Fibroblast of skin of right quadriceps (primary cell): ENCODE measurements around the gene EFCAB8.
"Not testable (repeated sequence)": the region's sequence is repeated elsewhere in the genome, so short reads cannot be mapped to it uniquely, and the experiment has no call there.

ENCODE experiments used
- DNase-seq: peaks from one replicate; pipeline ENCODE4 v3.0.0-alpha.2; 2013

EFCAB8 gene

GRCh38 chr20:32842688-32843524, 15.8 kb upstream of the EFCAB8 start:
- DNase-seq = no peak

GRCh38 chr20:32845786-32846185, 12.9 kb upstream of the EFCAB8 start:
- DNase-seq = no peak

GRCh38 chr20:32846852-32847251, 11.9 kb upstream of the EFCAB8 start:
- DNase-seq = no peak

GRCh38 chr20:32847964-32848363, 10.8 kb upstream of the EFCAB8 start:
- DNase-seq = no peak

DNA sequence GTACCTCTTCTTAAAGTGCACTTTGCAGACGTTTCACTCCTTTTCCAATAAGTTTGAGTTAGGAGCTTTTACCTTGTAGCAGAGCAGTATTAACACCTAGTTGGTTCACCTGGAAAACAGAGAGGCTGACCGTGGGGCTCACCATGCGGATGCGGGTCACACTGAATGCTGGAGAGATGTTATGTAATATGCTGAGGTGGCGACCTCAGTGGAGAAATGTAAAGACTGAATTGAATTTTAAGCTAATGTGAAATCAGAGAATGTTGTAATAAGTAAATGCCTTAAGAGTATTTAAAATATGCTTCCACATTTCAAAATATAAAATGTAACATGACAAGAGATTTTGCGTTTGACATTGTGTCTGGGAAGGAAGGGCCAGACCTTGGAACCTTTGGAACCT, 9.9 kb upstream of the EFCAB8 start:
- DNase-seq = no peak

DNA sequence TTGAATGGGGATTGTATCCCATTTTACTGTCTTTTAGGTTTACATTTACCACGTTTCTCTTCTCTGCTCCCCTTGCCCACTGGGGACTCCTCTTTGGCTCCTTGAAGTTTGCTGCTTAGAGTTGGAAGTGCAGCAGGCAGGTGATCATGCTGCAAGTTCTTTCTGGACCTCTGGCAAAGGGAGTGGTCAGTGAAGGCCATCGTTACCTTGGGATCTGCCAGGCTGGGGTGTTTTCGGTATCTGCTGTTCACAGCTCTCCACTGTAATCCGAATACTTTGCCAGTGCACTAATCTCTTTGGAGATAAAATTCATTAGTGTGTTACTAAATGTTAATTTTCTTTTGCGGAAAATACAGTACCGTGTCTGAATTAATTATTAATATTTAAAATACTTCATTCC, 9.1 kb upstream of the EFCAB8 start:
- no peak for DNase-seq

- DNase-seq = no peak
Observed at GRCh38 chr20:32855387-32855786, 3.3 kb upstream of the EFCAB8 start.

- no peak for DNase-seq
Observed at GRCh38 chr20:32858189-32858588, 534 bp upstream of the EFCAB8 start.

DNA sequence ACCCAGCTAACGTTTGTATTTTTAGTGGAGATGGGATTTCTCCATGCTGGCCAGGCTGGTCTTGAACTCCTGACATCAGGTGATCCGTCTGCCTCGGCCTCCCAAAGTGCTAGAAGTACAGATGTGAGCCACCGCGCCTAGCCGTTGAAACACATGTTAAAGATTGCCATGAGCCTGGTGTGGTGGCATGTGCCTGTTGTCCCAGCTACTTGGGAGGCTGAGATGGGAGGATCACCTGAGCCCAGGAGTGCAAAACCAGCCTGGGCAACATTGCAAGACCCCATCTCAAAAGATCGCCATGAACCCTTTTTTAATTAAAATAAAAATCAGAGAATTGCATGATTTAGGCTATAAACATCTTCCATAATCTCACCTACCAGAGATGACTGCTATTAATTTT, 2.7 kb downstream of the EFCAB8 start:
- DNase-seq = no peak

- DNase-seq = no peak
Observed at GRCh38 chr20:32869562-32869961, 10.8 kb downstream of the EFCAB8 start.

DNA sequence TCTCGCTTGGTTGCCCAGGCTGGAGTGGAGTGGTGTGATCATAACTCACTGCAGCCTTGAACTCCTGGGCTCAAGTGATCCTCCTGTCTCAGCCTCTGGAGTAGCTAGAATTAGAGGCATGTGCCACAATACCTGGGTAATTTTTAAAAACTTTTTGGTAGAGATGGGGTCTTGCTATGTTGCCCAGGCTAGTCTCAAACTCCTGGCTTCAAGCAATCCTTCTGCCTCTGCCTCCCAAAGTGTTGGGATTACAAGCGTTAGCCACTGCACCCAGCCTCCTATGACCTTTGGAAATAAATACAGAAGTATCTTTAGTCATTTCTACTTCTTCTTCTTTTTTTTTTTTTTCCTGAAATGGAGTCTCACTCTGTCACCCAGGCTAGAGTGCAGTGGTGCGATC, 11.8 kb downstream of the EFCAB8 start:
- DNase-seq = not testable (repeated sequence)

DNA sequence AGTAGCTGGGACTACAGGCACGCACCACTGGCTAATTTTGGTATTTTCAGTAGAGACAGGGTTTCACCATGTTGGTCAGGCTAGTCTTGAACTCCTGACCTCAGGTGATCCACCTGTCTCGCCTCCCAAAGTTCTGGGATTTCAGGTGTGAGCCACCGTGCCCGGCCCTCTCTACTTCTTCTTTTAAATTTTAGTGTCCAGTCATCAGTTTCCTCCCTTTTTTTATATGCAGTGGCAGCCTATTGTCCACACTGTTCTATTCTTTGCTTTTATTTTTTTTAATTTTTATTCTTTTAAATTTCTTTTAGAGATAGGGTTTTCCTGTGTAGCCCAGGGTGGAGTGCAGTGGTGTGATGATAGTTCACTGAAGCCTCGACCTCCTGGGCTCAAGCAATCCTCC, 12.3 kb downstream of the EFCAB8 start:
- DNase-seq = no peak

- no peak for DNase-seq
Observed at GRCh38 chr20:32871627-32872160, 13.0 kb downstream of the EFCAB8 start.

DNA sequence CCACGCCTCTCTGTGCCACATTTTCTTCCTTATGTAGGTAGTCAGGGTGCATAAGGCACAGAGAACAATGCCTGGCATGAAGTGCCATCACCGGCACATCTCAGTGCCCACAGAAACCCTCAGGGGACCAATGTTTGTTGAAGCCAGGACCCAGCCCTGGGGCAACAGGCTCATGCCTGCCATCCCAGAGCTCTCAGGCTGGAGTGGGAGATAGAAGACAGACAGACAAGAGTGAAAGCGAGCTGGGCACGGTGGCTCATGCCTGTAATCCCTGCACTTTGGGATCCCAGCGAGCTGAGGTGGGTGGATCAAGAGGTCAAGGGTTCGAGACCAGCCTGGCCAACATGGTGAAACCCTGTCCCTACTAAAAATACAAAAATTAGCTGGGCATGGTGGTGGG, 13.5 kb downstream of the EFCAB8 start:
- no peak for DNase-seq

- no peak for DNase-seq
Observed at GRCh38 chr20:32875673-32876072, 16.9 kb downstream of the EFCAB8 start.

DNA sequence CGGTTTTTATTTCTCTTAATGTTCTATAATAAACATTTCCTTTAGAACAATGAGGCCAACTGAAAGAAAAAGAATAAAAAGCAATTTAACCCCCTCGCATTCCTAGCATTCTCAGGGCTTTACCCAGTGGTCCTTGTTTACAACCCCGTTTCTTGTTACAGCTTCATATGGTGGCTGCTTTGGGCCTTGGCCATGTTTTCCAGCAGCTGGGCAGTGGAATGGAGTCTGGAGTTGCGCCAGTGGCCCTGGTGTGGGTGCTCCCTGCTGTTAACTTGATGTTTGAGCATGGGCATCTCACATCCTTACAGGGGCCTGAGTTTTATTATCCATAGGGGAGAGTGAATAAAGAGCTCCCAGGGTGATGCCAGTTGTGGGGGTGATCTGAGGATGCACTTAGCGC, 18.8 kb downstream of the EFCAB8 start:
- peak; percentile 65 for DNase-seq

DNA sequence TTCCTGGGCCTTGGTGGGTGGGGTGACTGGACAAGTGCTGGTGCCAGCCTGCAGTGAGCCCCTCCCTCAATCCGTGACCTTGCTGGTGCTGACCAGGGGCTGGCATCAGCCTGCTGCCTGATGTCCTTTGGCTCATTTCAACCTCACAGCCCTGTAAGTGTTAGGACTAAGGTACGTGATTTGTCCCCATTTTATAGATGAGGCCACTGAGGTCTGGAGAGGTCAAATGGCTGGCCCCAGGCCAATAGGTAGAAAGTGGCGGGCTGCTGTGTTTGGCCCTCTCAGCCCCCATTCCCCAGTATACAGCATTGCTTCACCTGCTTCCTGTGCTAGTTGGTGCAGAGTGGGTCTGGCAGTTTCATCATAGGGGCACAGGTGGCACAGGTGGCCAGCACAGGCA, 20.1 kb downstream of the EFCAB8 start:
- no peak for DNase-seq

DNA sequence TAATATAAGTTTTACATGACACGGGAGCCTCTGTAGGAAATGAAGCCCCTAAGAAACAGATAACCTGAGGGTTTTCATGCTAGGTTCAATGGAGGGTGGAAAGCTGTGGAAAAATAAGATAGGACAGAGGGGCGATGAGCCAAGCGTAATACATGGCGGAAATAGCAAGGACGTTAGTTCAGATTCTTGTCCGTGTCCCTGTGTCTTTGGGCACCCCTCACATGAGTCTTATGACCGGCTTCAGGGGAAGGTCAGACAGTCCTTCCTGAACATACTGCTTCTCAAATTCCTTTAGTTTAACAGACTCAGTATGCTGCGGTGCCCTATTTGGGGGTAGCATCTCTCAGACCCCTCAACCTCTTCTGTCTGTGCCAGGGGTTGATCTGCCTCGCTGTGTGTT, 20.8 kb downstream of the EFCAB8 start:
- no peak for DNase-seq

DNA sequence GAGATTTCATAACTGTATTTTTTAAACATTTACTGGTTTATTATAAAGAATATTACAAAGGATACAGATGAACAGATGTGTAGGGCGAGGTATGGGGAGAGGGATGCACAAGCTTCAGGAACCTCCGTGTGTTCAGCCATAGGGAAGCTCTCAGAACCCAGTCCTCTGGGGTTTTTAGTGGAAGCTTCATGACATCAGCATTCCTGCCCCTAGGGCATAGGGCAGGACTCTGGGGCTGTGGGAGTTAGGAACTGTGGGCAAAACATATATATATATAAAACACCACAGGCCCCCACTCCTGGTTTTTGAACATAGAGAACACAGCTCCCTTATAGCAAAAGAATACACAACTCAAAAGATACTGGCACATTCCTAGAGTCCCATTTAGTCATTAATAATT, 21.9 kb downstream of the EFCAB8 start:
- no peak for DNase-seq

DNA sequence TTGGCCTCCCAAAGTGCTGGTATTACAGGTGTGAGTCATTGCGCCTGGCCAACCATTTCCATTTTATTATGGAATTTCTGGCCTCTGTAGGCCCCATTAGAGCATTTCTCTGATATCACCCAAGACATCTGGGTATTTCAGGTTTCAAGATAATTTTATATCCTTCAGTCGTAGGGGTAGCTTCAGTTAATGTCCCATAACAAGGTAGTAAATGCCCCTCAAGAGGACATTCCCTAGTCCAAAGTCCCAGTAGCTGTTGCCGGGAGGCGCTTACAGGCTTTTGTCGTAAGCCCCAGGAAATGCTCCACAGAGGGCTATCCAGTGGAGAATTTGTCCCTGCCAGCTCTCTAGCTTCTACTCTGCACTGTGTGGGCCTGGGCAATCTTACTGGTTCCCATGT, 24.4 kb downstream of the EFCAB8 start:
- no peak for DNase-seq

DNA sequence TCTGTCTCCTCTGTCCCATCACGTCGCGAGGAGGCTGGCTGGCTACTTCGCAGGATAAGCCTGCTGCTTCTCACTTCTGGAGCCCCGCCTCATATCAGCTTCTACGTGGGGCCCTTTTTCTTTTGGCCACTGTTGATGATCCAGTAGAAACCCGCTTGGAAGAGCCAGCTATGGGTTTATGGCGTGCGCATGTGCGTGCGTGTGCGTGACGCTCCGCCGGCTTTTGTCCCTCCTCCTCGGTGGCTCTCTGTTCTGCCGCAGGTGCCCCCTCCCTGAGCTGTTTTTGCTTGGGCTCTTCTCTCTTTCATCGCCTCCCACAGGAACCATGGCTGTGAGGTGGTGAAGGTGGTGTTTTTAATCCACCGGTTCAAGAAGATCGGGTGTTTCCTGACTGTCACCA, 26.5 kb downstream of the EFCAB8 start:
- no peak for DNase-seq

- no peak for DNase-seq
Observed at GRCh38 chr20:32885952-32886351, 27.2 kb downstream of the EFCAB8 start.

GRCh38 chr20:32886652-32887051, 27.9 kb downstream of the EFCAB8 start:
- DNase-seq = no peak

- DNase-seq = no peak
Observed at GRCh38 chr20:32887492-32887891, 28.8 kb downstream of the EFCAB8 start.

- DNase-seq = no peak
Observed at GRCh38 chr20:32888636-32889035, 29.9 kb downstream of the EFCAB8 start.
